ENCODE measurements around the gene DGKG. TPM values are rescaled to one million over a fixed set of nuclear protein-coding genes. Genes with fewer than 3 reads are reported as not detected.

The DGKG gene
- polyA plus RNA-seq, 1 donor (not counting 4 experiments of a cell fraction or from before 2014, with no cell fraction given) = 0.22 TPM

DNA sequence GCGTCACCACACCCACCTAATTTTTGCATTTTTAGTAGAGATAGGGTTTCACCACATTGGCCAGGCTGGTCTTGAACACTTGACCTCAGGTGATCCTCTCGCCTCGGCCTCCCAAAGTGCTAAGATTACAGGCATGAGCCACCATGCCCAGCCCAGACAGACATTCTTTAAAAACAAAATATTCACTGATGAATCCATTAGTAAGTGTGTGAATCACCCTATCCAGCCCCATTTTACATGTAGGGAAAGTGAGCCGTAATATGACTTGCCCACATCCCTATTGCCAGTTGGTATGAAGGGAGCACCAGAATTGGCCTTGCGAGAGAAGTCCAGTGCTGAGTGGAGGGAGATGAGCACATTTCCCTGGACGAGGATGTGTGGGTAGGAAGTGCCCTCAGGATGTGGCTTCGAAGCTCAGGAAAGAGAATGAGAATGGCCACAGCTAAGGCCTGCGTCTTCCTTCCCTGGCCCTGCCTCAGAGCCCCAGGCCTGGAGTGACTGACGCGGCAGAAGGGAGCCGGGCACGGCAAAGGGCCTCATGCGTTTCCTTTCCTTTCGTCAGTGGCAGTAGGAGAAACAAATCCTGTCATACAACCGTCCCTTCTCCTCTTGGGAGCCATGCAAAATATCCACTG is 224.9 kb downstream of the DGKG start:
- no peak overlapping the region for H3K9ac ChIP-seq (ENCODE audit: control insufficient read depth, extremely low read depth, insufficient read depth, low read length)
- H3K27me3 ChIP-seq (ENCODE audit: control insufficient read depth, extremely low read depth, insufficient read depth, low read length) = peaks cover 3% of the 10 kb centered on the region
- no peaks in the 10 kb centered on the region for H4K20me1 ChIP-seq (ENCODE audit: control insufficient read depth, extremely low read depth, insufficient read depth, low read length)
- H3K4me1 ChIP-seq (ENCODE audit: control insufficient read depth, extremely low read depth, insufficient read depth, low read length) = no peaks in the 10 kb centered on the region
- FAIRE-seq = no peak
- H3K9me3 ChIP-seq (ENCODE audit: control insufficient read depth, low read depth, low read length) = no peaks in the 10 kb centered on the region
- H3K4me3 ChIP-seq (ENCODE audit: control insufficient read depth in 2 of 3, extremely low read depth in 1 of 3, insufficient read depth in 2 of 3, low read depth in 1 of 3, low read length in 3 of 3) = no peak overlapping the region
- H3K36me3 ChIP-seq (ENCODE audit: control insufficient read depth in 2 of 2, extremely low read depth in 1 of 2, insufficient read depth in 2 of 2, low read length in 2 of 2) = no peaks in the 10 kb centered on the region
- no peak for DNase-seq (ENCODE audit: low read depth, low spot score)
- dilution Hi-C loops (cut with MboI; ENCODE audit: extremely low pct_ligation_motif_present, low sequenced_read_pairs) = no loop called here
- TF ChIP-seq, protein P1, sequence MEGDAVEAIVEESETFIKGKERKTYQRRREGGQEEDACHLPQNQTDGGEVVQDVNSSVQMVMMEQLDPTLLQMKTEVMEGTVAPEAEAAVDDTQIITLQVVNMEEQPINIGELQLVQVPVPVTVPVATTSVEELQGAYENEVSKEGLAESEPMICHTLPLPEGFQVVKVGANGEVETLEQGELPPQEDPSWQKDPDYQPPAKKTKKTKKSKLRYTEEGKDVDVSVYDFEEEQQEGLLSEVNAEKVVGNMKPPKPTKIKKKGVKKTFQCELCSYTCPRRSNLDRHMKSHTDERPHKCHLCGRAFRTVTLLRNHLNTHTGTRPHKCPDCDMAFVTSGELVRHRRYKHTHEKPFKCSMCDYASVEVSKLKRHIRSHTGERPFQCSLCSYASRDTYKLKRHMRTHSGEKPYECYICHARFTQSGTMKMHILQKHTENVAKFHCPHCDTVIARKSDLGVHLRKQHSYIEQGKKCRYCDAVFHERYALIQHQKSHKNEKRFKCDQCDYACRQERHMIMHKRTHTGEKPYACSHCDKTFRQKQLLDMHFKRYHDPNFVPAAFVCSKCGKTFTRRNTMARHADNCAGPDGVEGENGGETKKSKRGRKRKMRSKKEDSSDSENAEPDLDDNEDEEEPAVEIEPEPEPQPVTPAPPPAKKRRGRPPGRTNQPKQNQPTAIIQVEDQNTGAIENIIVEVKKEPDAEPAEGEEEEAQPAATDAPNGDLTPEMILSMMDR (optimal IDR thresholded peaks at IDR 0.05 in 1 of 3, IDR thresholded peaks at IDR 0.05 in 1 of 3, conservative IDR thresholded peaks at IDR 0.05 in 1 of 3; ENCODE audit: extremely low read depth in 1 of 3, insufficient read depth in 2 of 3, low read length in 3 of 3) = no peak
- TF ChIP-seq EZH2 (IDR thresholded peaks at IDR 0.05; ENCODE audit: low read length) = no peak
- H2AFZ ChIP-seq (ENCODE audit: control insufficient read depth, low read length) = no peak overlapping the region
- H3K79me2 ChIP-seq (ENCODE audit: control insufficient read depth, insufficient read depth, low read length) = no peaks in the 10 kb centered on the region
- no peaks in the 10 kb centered on the region for H3K9me1 ChIP-seq (ENCODE audit: control insufficient read depth, extremely low read depth, insufficient read depth, low read length)
- H3K4me2 ChIP-seq (ENCODE audit: control insufficient read depth, extremely low read depth, insufficient read depth, low read depth, low read length) = no peak overlapping the region
- no peak overlapping the region for H3K27ac ChIP-seq (ENCODE audit: control insufficient read depth, insufficient read depth, low read length)

DNA sequence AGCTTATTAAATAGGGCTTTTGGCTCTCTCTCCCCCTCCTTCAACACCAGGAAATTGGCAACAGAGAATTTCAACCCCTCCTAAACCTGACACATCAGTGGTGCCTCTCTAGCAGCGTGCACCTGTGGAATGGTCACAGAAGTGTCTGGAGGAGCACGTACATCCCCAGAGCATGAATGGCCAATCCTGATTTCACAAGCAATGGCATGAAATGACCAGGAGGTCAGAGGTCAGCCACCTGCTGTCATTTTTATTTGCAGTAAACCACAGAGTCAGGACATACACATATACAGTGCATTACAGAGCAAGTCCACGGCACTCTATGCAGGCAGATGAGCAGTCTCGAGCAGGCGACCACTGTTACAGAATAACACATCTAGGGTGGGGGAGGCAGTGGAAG is 228.1 kb downstream of the DGKG start:
- H3K79me2 ChIP-seq (ENCODE audit: control insufficient read depth, insufficient read depth, low read length) = no peaks in the 10 kb centered on the region
- H3K4me1 ChIP-seq (ENCODE audit: control insufficient read depth, extremely low read depth, insufficient read depth, low read length) = no peaks in the 10 kb centered on the region
- H3K27me3 ChIP-seq (ENCODE audit: control insufficient read depth, extremely low read depth, insufficient read depth, low read length) = peaks cover 3% of the 10 kb centered on the region
- no peaks in the 10 kb centered on the region for H3K36me3 ChIP-seq (ENCODE audit: control insufficient read depth in 2 of 2, extremely low read depth in 1 of 2, insufficient read depth in 2 of 2, low read length in 2 of 2)
- no peak overlapping the region for H3K27ac ChIP-seq (ENCODE audit: control insufficient read depth, insufficient read depth, low read length)
- DNase-seq (ENCODE audit: low read depth, low spot score) (no peak), FAIRE-seq (no peak)
- H3K9ac ChIP-seq (ENCODE audit: control insufficient read depth, extremely low read depth, insufficient read depth, low read length) = no peak overlapping the region
- H3K9me3 ChIP-seq (ENCODE audit: control insufficient read depth, low read depth, low read length) = no peaks in the 10 kb centered on the region
- dilution Hi-C loops (cut with MboI; ENCODE audit: extremely low pct_ligation_motif_present, low sequenced_read_pairs) = no loop called here
- no peaks in the 10 kb centered on the region for H4K20me1 ChIP-seq (ENCODE audit: control insufficient read depth, extremely low read depth, insufficient read depth, low read length)
- no peak overlapping the region for H3K4me3 ChIP-seq (ENCODE audit: control insufficient read depth in 2 of 3, extremely low read depth in 1 of 3, insufficient read depth in 2 of 3, low read depth in 1 of 3, low read length in 3 of 3)
- H2AFZ ChIP-seq (ENCODE audit: control insufficient read depth, low read length) = no peak overlapping the region
- H3K4me2 ChIP-seq (ENCODE audit: control insufficient read depth, extremely low read depth, insufficient read depth, low read depth, low read length) = no peak overlapping the region
- no peak for TF ChIP-seq EZH2 (IDR thresholded peaks at IDR 0.05; ENCODE audit: low read length)
- TF ChIP-seq, protein P1 (optimal IDR thresholded peaks at IDR 0.05 in 1 of 3, IDR thresholded peaks at IDR 0.05 in 1 of 3, conservative IDR thresholded peaks at IDR 0.05 in 1 of 3; ENCODE audit: extremely low read depth in 1 of 3, insufficient read depth in 2 of 3, low read length in 3 of 3) = no peak
- H3K9me1 ChIP-seq (ENCODE audit: control insufficient read depth, extremely low read depth, insufficient read depth, low read length) = no peaks in the 10 kb centered on the region

All from keratinocyte (primary cell).